ENCODE measurements around the gene CFAP46.
"Not testable (repeated sequence)": the region's sequence is repeated elsewhere in the genome, so short reads cannot be mapped to it uniquely, and the experiment has no call there.

The CFAP46 gene

DNA sequence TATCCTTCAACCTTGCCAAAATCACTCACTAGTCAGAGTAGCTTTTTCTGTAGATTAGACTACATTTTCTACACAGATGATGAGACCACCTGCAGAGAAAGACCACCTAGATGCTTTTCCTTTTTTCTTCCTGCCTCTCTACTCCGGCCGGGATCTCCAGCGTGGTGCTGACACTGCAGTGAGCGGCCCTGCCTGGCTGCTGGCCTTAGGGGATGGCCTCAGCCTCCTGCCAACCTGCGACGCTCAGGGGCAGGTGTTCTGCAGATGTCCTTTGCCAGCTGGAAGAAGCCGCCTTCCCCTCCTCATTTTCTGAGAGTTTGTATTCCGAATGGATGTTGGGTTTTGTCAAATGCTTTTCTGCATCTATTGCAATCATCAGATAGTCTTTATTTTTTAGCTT lies 113.0 kb downstream of the CFAP46 start:
- DNase-seq (ENCODE audit: low read depth) = no peak
- TF ChIP-seq, protein P1, sequence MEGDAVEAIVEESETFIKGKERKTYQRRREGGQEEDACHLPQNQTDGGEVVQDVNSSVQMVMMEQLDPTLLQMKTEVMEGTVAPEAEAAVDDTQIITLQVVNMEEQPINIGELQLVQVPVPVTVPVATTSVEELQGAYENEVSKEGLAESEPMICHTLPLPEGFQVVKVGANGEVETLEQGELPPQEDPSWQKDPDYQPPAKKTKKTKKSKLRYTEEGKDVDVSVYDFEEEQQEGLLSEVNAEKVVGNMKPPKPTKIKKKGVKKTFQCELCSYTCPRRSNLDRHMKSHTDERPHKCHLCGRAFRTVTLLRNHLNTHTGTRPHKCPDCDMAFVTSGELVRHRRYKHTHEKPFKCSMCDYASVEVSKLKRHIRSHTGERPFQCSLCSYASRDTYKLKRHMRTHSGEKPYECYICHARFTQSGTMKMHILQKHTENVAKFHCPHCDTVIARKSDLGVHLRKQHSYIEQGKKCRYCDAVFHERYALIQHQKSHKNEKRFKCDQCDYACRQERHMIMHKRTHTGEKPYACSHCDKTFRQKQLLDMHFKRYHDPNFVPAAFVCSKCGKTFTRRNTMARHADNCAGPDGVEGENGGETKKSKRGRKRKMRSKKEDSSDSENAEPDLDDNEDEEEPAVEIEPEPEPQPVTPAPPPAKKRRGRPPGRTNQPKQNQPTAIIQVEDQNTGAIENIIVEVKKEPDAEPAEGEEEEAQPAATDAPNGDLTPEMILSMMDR (IDR thresholded peaks at IDR 0.05; ENCODE audit: control insufficient read depth, insufficient read depth, low read depth, low read length, missing control alignments) = no peak
- no peak overlapping the region for H3K4me3 ChIP-seq (ENCODE audit: control insufficient read depth, low read depth, low read length)

GRCh38 chr10:132828681-132829080 lies 113.7 kb downstream of the CFAP46 start:
- H3K4me3 ChIP-seq (ENCODE audit: control insufficient read depth, low read depth, low read length) = no peak overlapping the region
- DNase-seq (ENCODE audit: low read depth) = no peak
- TF ChIP-seq, protein P1 (IDR thresholded peaks at IDR 0.05; ENCODE audit: control insufficient read depth, insufficient read depth, low read depth, low read length, missing control alignments) = no peak

DNA sequence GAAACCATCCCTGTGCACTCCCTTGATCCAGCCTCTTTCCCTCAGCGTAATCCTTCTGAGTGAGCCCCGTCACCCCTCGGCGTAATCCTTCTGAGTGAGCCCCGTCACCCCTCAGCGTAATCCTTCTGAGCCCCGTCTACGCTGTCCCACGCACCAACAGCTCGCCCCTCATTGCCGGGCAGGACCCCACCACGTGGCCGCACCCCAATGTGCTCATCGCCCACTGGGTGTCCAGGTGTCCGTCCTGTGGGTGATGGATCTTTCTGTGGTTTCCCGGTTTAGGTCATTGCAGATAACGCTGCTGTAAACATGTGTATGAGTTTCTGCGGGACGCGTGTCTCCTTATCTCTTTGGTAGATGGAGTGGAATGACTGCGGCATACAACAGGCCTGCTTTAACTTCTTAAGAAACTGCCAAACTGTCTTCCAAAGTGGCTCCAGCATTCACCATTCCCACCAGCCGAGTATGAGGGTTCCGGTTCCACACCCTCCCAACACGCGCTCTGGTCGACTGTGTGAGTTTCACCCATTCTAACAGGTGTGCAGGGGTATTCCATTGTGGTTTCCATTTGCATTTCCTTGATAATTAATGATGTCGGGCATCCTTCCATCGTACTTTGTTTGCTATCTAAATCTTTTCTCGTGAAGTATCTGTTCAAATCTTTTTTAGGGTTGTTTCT lies 114.4 kb downstream of the CFAP46 start:
- TF ChIP-seq, protein P1 (IDR thresholded peaks at IDR 0.05; ENCODE audit: control insufficient read depth, insufficient read depth, low read depth, low read length, missing control alignments) = no peak
- DNase-seq (ENCODE audit: low read depth) = no peak
- no peak overlapping the region for H3K4me3 ChIP-seq (ENCODE audit: control insufficient read depth, low read depth, low read length)

- TF ChIP-seq, protein P1 (IDR thresholded peaks at IDR 0.05; ENCODE audit: control insufficient read depth, insufficient read depth, low read depth, low read length, missing control alignments) = no peak
- no peak for DNase-seq (ENCODE audit: low read depth)
- H3K4me3 ChIP-seq (ENCODE audit: control insufficient read depth, low read depth, low read length) = no peak overlapping the region
Measured at GRCh38 chr10:132827423-132827789, 115.0 kb downstream of the CFAP46 start.

DNA sequence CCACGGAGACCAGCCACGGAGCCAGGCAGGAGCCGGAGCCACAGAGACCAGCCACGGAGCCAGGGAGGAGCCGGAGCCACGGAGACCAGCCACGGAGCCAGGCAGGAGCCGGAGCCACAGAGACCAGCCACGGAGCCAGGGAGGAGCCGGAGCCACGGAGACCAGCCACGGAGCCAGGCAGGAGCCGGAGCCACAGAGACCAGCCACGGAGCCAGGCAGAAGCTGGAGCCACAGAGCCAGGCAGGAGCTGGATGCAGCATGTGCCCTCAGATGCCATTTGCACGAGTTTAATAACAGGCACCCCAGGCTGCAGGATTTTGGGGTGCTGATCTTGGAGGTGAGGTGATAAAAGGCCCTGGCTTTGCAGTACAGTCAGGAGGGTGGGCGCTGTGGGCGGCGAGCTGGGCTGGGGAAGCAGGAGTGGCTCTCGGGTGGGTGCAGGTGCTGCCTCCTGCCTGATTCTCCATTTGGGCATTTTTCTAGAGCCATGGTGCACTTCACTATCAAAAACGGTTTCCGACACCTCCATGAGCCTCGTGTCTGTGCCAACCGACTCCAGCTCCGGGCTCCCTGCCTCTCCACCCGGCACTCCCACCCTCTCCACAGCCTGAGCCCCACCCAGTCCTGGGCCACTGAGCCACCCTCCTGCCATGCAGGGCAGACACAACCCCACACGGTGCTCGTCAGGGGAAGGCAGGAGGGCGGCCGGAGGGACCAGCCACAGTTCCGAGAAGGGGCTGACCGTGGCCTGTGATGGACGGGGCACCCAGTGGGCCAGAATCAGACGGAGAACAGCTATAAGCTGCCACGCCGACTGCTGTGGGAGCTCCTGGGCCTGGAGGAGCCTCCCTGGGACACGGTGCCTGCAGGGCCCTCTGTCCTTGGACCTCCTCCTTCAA lies 115.6 kb downstream of the CFAP46 start:
- TF ChIP-seq, protein P1 (IDR thresholded peaks at IDR 0.05; ENCODE audit: control insufficient read depth, insufficient read depth, low read depth, low read length, missing control alignments) = no peak
- no peak for DNase-seq (ENCODE audit: low read depth)
- H3K4me3 ChIP-seq (ENCODE audit: control insufficient read depth, low read depth, low read length) = no peak overlapping the region

GRCh38 chr10:132825783-132826523 lies 116.4 kb downstream of the CFAP46 start:
- H3K4me3 ChIP-seq (ENCODE audit: control insufficient read depth, low read depth, low read length); DNase-seq (ENCODE audit: low read depth): not testable (repeated sequence)
